ENCODE measurements around the gene SGO1.
"Not testable (repeated sequence)": the region's sequence is repeated elsewhere in the genome, so short reads cannot be mapped to it uniquely, and the experiment has no call there.

SGO1 gene

GRCh38 chr3:20185679-20186599 lies at the start of gene SGO1:
Gene SGO1 (minus strand): TSS chr3:20186206. CDS start chr3:20184027, 2,179 bp downstream.
- FAIRE-seq: peak; percentile 81

GRCh38 chr3:20235796-20236195 lies 49.8 kb upstream of the SGO1 start:
- no peak for FAIRE-seq

GRCh38 chr3:20232906-20233780 lies 47.1 kb upstream of the SGO1 start:
- no peak for FAIRE-seq

- no peak for FAIRE-seq
Observed at GRCh38 chr3:20230954-20231353, 44.9 kb upstream of the SGO1 start.

- FAIRE-seq: no peak
Observed at GRCh38 chr3:20225769-20226168, 39.8 kb upstream of the SGO1 start.

- no peak for FAIRE-seq
Observed at GRCh38 chr3:20222274-20222673, 36.3 kb upstream of the SGO1 start.

GRCh38 chr3:20218215-20218614 lies 32.2 kb upstream of the SGO1 start:
- no peak for FAIRE-seq

GRCh38 chr3:20215636-20216035 lies 29.6 kb upstream of the SGO1 start:
- FAIRE-seq: no peak

- not testable (repeated sequence) for FAIRE-seq
Observed at GRCh38 chr3:20213491-20213890, 27.5 kb upstream of the SGO1 start.

- not testable (repeated sequence) for FAIRE-seq
Observed at GRCh38 chr3:20207945-20208344, 21.9 kb upstream of the SGO1 start.

GRCh38 chr3:20205898-20206297 lies 19.9 kb upstream of the SGO1 start:
- not testable (repeated sequence) for FAIRE-seq

GRCh38 chr3:20201143-20201542 lies 15.1 kb upstream of the SGO1 start:
- no peak for FAIRE-seq

GRCh38 chr3:20197775-20198174 lies 11.8 kb upstream of the SGO1 start:
- no peak for FAIRE-seq

- no peak for FAIRE-seq
Observed at GRCh38 chr3:20194793-20195460, 8.9 kb upstream of the SGO1 start.

GRCh38 chr3:20190991-20191390 lies 5.0 kb upstream of the SGO1 start:
- no peak for FAIRE-seq

- no peak for FAIRE-seq
Observed at GRCh38 chr3:20186600-20187004, 596 bp upstream of the SGO1 start.

- no peak for FAIRE-seq
Observed at GRCh38 chr3:20185331-20185678, 701 bp downstream of the SGO1 start.

- FAIRE-seq: no peak
Observed at GRCh38 chr3:20182206-20182605, 3.8 kb downstream of the SGO1 start.

GRCh38 chr3:20181276-20181675 lies 4.7 kb downstream of the SGO1 start:
- no peak for FAIRE-seq

GRCh38 chr3:20173844-20174410 lies 12.1 kb downstream of the SGO1 start:
- FAIRE-seq: peak; percentile 87

- FAIRE-seq: no peak
Observed at GRCh38 chr3:20161714-20162113, 24.3 kb downstream of the SGO1 start.

- FAIRE-seq: no peak
Observed at GRCh38 chr3:20160230-20160629, 25.8 kb downstream of the SGO1 start.

GRCh38 chr3:20154928-20155327 lies 31.1 kb downstream of the SGO1 start:
- no peak for FAIRE-seq

Measured in islet of Langerhans (tissue), 1 donor.